GM20000 (cell line): Measurements from ENCODE around the gene CBLN4.

Source experiments
- DNase-seq: peaks from one replicate; pipeline ENCODE4 v3.0.0; 2012; ENCODE audit warnings: low spot score
- TF ChIP-seq, protein P1 (sequence below): IDR thresholded peaks from 2 replicates; pipeline ENCODE4 v1.5.1; 2012; ENCODE audit warnings: mild to moderate bottlenecking, control low read depth; ENCODE audit errors: extremely low read depth, missing control alignments

Gene CBLN4

DNA sequence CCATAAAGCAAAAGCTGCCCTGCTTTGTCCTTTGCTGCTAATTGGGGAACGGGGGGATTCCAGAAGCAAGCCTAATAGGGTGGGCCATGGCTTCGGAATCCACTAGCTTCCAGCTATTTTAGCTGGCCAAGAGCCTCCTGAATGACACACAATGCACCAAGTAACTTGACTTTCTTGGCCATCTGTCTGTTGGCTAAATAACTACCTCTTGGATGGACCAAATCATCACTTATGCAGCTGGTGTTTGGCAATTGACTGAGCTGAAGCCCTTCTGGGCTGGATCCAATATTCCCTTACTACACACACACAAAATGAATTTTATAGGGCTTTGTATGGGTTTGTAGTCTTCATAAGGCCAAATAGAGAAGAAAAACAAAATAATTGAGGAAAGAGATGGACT is 8.8 kb upstream of the CBLN4 start:
- no peak for DNase-seq

DNA sequence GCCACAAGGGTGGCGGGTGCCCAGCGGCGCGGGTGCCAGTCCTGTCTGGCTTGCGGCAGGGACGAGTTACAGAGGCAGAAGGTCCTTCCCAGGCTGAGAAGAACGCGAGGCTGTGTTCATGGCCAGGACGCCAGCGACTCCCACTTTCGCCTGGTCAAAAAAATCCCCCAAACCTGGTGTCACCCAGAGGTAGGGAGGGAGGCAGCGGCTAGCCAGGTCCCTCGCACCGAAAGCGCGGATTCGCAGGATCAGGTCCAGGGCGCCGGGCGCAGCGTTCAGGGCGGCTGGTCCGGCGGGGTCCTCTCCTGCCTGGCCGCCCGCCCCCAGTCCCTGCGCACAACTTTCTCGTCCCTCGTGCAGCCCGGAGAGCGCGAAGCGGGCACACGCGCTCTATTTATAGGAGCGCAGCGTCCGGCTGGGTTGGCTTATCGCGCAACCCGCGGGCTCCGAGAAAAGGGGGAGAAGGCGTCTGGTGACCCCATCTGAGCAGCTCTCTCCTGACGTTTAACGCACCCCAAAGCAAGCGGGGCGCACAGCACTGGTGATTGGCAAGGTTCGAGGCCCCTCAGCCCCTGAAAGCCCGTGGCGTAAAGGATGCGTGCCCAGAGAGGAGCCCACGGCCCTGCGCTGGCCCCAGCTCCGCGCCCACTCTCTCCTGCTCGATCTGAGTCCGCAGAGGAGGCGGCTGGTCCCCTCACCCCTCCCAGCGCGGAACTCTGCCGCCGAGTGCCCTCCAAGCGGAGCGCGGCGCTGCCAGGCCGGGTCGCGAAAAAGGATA is 519 bp downstream of the CBLN4 start:
- DNase-seq: no peak

More for the DNA sequence above, 8.8 kb upstream of the CBLN4 start:
- TF ChIP-seq, protein P1, sequence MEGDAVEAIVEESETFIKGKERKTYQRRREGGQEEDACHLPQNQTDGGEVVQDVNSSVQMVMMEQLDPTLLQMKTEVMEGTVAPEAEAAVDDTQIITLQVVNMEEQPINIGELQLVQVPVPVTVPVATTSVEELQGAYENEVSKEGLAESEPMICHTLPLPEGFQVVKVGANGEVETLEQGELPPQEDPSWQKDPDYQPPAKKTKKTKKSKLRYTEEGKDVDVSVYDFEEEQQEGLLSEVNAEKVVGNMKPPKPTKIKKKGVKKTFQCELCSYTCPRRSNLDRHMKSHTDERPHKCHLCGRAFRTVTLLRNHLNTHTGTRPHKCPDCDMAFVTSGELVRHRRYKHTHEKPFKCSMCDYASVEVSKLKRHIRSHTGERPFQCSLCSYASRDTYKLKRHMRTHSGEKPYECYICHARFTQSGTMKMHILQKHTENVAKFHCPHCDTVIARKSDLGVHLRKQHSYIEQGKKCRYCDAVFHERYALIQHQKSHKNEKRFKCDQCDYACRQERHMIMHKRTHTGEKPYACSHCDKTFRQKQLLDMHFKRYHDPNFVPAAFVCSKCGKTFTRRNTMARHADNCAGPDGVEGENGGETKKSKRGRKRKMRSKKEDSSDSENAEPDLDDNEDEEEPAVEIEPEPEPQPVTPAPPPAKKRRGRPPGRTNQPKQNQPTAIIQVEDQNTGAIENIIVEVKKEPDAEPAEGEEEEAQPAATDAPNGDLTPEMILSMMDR: no peak

DNA sequence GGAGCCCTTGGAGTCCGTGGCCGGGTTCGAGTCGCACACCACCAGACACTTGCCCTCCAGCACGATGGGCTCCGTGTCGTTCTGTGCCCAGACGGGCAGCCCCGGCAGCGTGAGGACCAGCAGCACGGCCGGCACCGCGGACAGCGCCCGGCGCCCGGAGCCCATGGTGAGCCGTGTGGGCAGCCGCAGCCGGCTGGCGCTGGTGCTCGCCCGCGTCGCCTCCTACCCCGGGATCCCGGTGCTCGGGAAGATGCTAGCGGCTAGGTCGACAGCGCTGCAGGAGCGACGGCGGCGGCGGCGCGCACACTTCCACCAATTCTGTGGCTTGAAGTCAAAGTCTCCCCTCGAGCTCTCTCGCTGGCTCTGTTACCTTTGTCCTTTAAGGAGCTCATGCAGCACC is 1.3 kb downstream of the CBLN4 start:
- no peak for DNase-seq
- TF ChIP-seq, protein P1: no peak

More for the DNA sequence above, 519 bp downstream of the CBLN4 start:
- TF ChIP-seq, protein P1: no peak

DNA sequence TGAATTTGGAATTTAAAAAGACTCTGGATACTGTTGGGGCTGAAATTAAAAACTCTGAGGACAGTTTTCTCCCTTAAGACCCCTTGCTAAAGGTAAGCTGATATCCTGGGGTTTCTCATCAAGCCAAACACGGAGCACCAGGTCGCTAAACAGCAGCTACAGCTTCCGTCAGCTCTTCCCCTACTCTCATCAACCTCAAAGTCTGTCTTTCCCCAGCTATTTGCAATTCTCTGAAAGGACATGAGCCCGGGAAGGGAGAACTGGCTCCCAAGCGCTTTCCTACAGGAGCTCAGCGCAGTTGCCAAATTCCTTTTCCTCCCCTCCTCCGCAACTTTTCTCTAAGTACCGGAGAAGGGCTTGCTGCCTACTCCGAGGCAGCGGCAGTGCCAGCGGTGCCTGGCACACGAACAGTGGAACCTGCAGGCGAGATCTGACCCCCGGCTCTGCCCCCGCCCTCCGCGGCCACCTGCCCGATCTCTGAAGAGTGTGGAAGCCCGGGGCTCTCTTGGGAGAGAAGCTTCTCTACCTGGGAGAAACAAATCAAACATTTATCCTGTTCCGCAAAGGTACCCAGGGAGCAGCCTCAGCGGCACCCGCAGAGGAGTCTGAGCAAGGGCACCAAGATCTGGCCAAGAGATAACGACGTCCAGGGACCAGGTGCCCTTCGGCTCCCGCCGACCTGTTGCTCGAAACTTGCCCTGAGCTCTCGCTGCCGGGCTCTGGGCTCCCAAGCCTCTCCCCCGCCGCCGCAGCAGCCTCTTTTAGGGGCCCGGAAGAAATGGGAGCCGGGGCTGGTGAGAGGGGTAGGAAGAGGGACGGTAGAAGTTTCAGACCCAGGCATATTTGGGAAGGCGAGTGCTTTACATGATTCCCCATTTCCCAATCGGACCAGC is 2.2 kb downstream of the CBLN4 start:
- TF ChIP-seq, protein P1: no peak
- DNase-seq: no peak

DNA sequence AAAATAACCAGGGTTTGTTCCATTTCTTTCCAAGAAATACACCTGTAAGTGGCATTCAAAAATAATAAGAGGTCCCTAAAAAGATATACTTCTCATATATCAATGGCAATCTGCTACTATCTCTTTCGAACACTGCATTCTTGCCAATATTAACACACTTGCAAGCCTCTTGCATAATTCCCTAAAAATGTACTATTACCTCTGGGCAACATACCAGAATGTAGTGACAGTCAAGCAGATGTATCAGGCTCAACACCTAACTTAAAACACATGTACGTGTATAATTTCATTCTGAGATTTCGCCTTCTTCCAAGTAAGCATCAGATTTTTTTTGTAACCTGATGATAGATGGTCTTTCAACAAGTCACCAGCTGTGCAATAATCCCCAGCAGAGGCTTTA is 3.4 kb downstream of the CBLN4 start:
- TF ChIP-seq, protein P1: no peak
- DNase-seq: no peak

DNA sequence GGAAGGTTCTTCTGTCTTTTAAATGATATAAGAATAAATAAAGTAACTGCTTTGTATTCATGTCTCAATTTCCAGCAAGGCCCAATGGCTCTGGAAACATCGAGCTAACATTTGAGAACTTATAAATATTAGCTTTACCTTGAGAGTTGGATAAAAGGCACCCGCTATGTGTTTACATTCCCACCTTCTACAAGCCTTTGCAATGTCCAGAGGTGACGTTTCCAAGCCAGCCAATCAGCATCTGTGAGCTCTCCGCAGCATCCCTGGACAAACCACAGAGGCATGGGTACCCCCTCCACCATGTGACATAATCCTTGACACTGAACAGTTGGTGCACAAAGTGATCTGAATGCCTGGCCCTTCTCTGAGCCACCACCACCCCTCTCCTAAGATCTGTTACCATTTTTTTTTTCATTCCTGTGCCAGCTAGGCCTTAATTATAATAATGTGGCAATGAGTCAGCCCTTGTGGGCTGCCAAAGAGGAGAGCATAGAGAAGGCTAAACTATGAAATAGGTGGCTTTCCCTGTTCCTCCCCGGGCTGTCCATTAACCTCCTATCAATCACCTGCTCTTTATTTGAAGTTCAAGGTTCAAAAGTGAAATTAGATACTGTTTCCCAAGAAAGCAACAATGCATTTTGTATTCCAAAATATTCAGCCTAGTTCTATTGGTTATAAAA is 4.1 kb downstream of the CBLN4 start:
- no peak for DNase-seq
- TF ChIP-seq, protein P1: no peak
